Small intestine (tissue), 7 donors: Measurements from ENCODE around the gene PDGFD. TPM values are rescaled to one million over a fixed set of nuclear protein-coding genes. Genes with fewer than 3 reads are reported as not detected.

Source experiments
- DNase-seq, 2 donors: peaks; one replicate each; pipeline versions ENCODE4 v3.0.0 to v3.0.0-alpha.2; 2013
- FAIRE-seq: peaks from 2 replicates; lab custom pipeline; 2012; peaks lifted over from hg19 to GRCh38; lab: Jason Lieb, UNC
- H3K27ac ChIP-seq, 3 donors: one replicate each; pipeline ENCODE4 v1.5.1; 2013; ENCODE audit warnings: low read length in 2 of 3, mild to moderate bottlenecking in 2 of 3, control low read depth in 1 of 3, inconsistent platforms in 1 of 3, low read depth in 1 of 3, moderate library complexity in 1 of 3
- H3K27me3 ChIP-seq, 3 donors: one replicate each; pipeline ENCODE4 v1.6.1; 2013; ENCODE audit warnings: low read length in 3 of 3, inconsistent platforms in 1 of 3; ENCODE audit not compliant: control insufficient read depth in 3 of 3, insufficient read depth in 3 of 3
- H3K36me3 ChIP-seq, 3 donors: one replicate each; pipeline ENCODE4 v1.6.1; 2013; ENCODE audit warnings: low read length in 3 of 3, inconsistent platforms in 1 of 3, low read depth in 1 of 3, mild to moderate bottlenecking in 1 of 3, moderate library complexity in 1 of 3; ENCODE audit not compliant: control insufficient read depth in 3 of 3, insufficient read depth in 2 of 3
- H3K4me1 ChIP-seq, 3 donors: one replicate each; pipeline ENCODE4 v1.6.1; 2013; ENCODE audit warnings: low read length in 2 of 3, inconsistent platforms in 1 of 3, low read depth in 1 of 3, mild to moderate bottlenecking in 1 of 3, moderate library complexity in 1 of 3; ENCODE audit not compliant: control insufficient read depth in 3 of 3, insufficient read depth in 2 of 3
- H3K4me3 ChIP-seq, 3 donors: one replicate each; pipeline ENCODE4 v1.5.1; 2013; ENCODE audit warnings: low read length in 3 of 3, control low read depth in 1 of 3, inconsistent platforms in 1 of 3, low read depth in 1 of 3, mild to moderate bottlenecking in 1 of 3, moderate library complexity in 1 of 3
- H3K9me3 ChIP-seq, 2 donors: one replicate each; pipeline ENCODE4 v1.6.1; 2013; ENCODE audit warnings: low read depth in 1 of 2, low read length in 1 of 2; ENCODE audit not compliant: control insufficient read depth in 2 of 2, insufficient read depth in 1 of 2
- WGBS, 3 donors: extraction: QIAGEN DNeasy Blood & Tissue Kit; methylation state at CpG; one replicate each; pipeline ENCODE4 v1.1.7; 2013; 5-methylcytosine and 5-hydroxymethylcytosine counted together
- polyA plus RNA-seq, 4 donors: library from polyadenylated mRNA; stranded (reverse) in 3 of 4; unstranded in 1 of 4; fragments of 200-250 nt in 3 of 4; fragments of 120-200 nt in 1 of 4; gene quantifications; one replicate each; pipeline versions ENCODE4 v1.2.1 to v1.2.3, GENCODE V29; 2013
- donor health status: healthy with polysubstance abuse.
- donor health status: control.
- donor health status: control.
- donor health status: Bipolar disorder and iron deficiency.
- donor health status: healthy.

The PDGFD gene
- polyA plus RNA-seq, 4 donors = 0.81 to 20.0 (median 3.5) TPM; not detected in 1

- Histone ChIP-seq H3K9me3 (peaks cover 0 to 2% of the 10 kb centered on the region in 2 donors), H3K27ac (no peak overlapping the region), H3K27me3 (no peaks in the 10 kb centered on the region), H3K4me1 (no peaks in the 10 kb centered on the region), H3K36me3 (no peaks in the 10 kb centered on the region), H3K4me3 (no peak overlapping the region)
- 71 to 87% (median 72%) methylated on average over 5 of the region's 5 CpGs for WGBS, 3 donors
- no peak for FAIRE-seq
- DNase-seq = no peak
Observed at GRCh38 chr11:103958475-103959215, 205.3 kb downstream of the PDGFD start.

DNA sequence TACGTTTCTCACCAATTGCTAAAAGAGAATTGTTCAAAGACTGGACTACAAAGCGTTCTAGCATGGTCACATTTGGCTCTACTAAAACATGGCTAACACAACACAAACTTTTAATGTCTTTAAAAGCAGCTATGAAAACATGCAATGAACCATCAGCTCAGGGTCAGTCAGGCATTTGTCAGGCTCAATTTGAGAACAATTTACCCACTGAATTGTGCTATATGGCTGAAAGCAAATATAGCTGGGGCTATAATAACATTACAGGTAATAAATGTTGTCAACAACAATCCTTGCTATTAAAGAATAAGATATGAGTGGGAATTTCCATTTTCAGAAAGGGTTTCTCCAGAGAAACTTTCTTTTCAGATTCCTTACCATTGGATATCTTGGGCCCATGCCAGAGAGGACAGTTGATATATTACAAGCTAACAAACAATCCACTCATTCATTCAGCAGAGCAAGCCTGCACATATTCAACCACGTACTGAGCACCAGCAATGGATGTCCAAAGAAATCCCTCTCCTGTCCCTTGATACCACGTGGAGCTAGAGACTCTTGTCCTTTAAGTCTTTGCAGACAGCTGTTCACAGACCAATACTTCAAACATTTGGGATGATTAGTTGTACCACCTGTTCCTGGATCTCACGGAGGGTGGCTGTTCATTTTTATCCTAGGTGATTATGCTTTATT is 210.0 kb downstream of the PDGFD start:
- Histone ChIP-seq H3K27me3 (no peaks in the 10 kb centered on the region), H3K36me3 (no peaks in the 10 kb centered on the region), H3K27ac (no peak overlapping the region), H3K4me3 (no peak overlapping the region), H3K9me3 (no peaks in the 10 kb centered on the region), H3K4me1 (no peaks in the 10 kb centered on the region)
- FAIRE-seq = no peak
- peak; percentile 1 to 13 for DNase-seq
- WGBS, 3 donors = 40 to 64% (median 42%) methylated on average over 5 of the region's 5 CpGs

DNA sequence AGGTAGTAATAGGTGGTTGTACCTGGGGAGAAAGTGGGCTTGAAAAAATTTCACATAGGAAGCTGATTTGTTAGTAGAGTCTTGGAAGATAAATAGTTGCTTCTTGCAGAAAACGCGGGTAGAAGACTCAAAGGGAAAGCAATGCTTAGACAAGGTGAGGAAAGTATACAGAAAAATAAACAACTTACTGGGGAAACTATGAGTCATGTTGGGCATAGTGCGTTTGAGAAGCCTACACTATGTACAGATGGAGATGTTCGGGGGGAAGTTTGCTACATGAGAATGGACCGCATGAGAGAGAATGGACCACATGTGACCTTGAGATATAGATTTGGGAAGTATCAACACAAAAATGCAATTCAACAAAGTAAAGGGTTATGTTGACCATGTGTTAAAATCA is 214.2 kb downstream of the PDGFD start:
- H3K36me3 ChIP-seq = no peaks in the 10 kb centered on the region
- WGBS, 3 donors = 85 to 92% (median 90%) methylated on average over 5 of the region's 5 CpGs
- no peak for DNase-seq
- H3K9me3 ChIP-seq = no peaks in the 10 kb centered on the region
- no peak for FAIRE-seq
- no peaks in the 10 kb centered on the region for H3K27me3 ChIP-seq
- peaks cover 0 to 14% (median 0%) of the 10 kb centered on the region in 3 donors for H3K4me1 ChIP-seq
- no peak overlapping the region for H3K4me3 ChIP-seq
- no peak overlapping the region for H3K27ac ChIP-seq

DNA sequence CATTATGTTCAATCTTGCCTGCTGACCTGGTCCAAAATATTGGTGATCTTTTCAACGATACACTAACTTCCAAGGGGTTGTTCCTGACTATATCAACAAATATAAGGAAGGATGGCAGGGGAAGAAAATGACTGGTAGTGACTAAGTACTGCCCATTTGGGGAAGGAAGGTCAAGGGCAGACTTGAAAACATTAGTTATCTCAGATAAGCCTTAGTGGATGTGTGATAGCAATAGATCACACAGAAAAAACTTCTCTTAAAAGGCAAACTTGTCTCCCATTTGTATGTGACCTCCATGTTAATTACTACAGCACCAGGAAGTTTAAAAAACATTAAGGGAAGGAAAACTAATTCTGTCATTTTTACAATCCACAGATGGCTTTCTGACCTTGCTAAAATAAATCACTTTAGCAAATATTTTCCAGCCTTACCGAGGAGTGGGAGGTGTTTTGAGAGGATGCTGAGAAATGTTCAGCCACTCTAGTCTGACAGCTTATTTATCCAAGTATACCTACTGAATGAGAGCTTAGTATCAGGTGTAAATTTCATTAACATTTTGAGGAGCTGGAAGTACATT is 215.7 kb downstream of the PDGFD start:
- no peaks in the 10 kb centered on the region for H3K27me3 ChIP-seq
- no peaks in the 10 kb centered on the region for H3K9me3 ChIP-seq
- DNase-seq (no peak), FAIRE-seq (no peak)
- no peak overlapping the region for H3K4me3 ChIP-seq
- H3K36me3 ChIP-seq = no peaks in the 10 kb centered on the region
- H3K27ac ChIP-seq = no peak overlapping the region
- H3K4me1 ChIP-seq = peaks cover 0 to 22% (median 0%) of the 10 kb centered on the region in 3 donors
- WGBS, 3 donors = 42 to 44% (median 42%) methylated on average over 2 of the region's 2 CpGs

DNA sequence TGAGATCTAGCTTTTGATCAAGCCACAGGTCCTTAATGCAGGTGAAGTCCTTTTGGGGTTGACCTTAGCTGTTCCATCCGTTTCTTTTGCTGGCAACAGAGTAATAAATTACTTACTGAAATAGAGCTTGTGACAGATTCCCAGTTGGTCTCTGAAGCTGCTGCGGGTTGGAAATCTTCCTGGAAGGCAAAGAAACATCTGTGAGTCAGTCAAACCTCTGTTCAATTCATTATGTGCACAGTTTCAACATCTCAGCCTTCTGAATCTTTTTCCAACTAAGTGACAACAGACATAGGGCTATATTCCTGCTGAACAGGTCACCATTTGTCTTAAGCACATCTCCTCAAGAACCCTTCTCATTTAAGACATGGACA is 216.4 kb downstream of the PDGFD start:
- H3K4me1 ChIP-seq = peaks cover 0 to 22% (median 0%) of the 10 kb centered on the region in 3 donors
- WGBS, 3 donors = 29 to 54% (median 52%) methylated on average over 2 of the region's 2 CpGs
- FAIRE-seq (no peak), DNase-seq (peak in 1 of 2 donors; percentile 11)
- no peaks in the 10 kb centered on the region for H3K36me3 ChIP-seq
- H3K4me3 ChIP-seq = no peak overlapping the region
- no peaks in the 10 kb centered on the region for H3K9me3 ChIP-seq
- H3K27me3 ChIP-seq = no peaks in the 10 kb centered on the region
- H3K27ac ChIP-seq = peak overlapping the region in 1 of 3 donors; percentile 43

GRCh38 chr11:103946793-103947545 is 217.0 kb downstream of the PDGFD start:
- no peak overlapping the region for H3K4me3 ChIP-seq
- no peaks in the 10 kb centered on the region for H3K36me3 ChIP-seq
- 59 to 69% (median 63%) methylated on average over 3 of the region's 3 CpGs for WGBS, 3 donors
- peak in 1 of 2 donors; percentile 17 for DNase-seq
- no peak for FAIRE-seq
- no peaks in the 10 kb centered on the region for H3K9me3 ChIP-seq
- peaks cover 0 to 22% (median 0%) of the 10 kb centered on the region in 3 donors for H3K4me1 ChIP-seq
- H3K27me3 ChIP-seq = no peaks in the 10 kb centered on the region
- peak overlapping the region in 1 of 3 donors; percentile 43 for H3K27ac ChIP-seq

DNA sequence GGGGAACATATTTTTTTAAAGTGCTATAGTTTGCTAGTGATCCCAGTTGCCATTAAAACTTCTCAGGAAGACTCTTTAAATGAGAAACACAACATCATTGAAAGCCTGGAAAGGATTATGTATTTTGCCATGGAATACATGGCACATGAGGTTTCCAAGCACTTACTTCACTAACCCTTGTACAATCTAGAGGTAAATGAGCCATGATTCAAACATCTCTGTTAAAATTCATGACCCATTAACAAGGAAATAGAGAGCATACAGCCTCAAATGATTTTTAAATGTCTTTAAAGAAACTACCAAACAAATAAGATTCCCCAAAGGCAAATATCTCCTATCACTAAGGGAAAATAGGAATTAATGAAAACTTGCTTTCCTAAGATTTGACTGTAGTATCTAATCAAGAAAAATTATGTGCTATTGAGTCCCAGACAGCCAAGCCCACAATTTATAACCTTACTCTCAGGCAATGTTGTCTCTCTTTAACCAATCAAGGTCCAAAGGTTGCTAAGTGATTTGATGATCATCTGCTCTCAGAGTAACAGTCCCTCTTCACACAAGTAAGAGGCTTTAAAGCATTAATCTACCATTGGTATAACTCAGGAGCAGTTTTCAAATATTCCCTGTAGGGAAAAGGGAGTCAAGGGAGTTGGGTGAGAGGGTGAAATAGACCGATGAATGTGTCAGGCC is 219.6 kb downstream of the PDGFD start:
- H3K9me3 ChIP-seq = no peaks in the 10 kb centered on the region
- peaks cover 0 to 22% (median 0%) of the 10 kb centered on the region in 3 donors for H3K4me1 ChIP-seq
- no peak overlapping the region for H3K4me3 ChIP-seq
- WGBS, 3 donors = 63 to 85% (median 75%) methylated on average over 1 of the region's 1 CpG
- FAIRE-seq (no peak), DNase-seq (peak; percentile 27 to 77)
- H3K36me3 ChIP-seq = no peaks in the 10 kb centered on the region
- peak overlapping the region in 1 of 3 donors; percentile 45 for H3K27ac ChIP-seq
- no peaks in the 10 kb centered on the region for H3K27me3 ChIP-seq
